Measurements from ENCODE around the gene HLA-B. TPM values are rescaled to one million over a fixed set of nuclear protein-coding genes. Genes with fewer than 3 reads are reported as not detected.

Gene HLA-B
- total and polyA plus RNA-seq, 5 donors from 2014 or later = 4,778 to 8,618 (median 7,917) TPM

DNA sequence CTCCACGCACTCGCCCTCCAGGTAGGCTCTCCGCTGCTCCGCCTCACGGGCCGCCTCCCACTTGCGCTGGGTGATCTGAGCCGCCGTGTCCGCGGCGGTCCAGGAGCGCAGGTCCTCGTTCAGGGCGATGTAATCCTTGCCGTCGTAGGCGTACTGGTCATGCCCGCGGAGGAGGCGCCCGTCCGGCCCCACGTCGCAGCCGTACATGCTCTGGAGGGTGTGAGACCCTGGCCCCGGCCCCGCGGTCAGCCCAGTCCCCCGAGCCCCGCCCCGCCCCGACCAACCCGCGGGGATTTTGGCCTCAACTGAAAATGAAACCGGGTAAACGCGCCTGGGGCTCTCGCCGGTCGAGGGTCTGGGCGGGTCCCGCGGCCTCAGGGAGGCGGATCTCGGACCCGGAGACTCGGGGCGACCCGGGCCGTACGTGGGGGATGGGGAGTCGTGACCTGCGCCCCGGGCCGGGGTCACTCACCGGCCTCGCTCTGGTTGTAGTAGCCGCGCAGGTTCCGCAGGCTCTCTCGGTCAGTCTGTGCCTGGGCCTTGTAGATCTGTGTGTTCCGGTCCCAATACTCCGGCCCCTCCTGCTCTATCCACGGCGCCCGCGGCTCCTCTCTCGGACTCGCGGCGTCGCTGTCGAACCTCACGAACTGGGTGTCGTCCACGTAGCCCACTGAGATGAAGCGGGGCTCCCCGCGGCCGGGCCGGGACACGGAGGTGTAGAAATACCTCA, 598 bp downstream of the HLA-B start:
- peak overlapping the region; percentile 99 to 100 (median 100) for H3K27ac Mint-ChIP-seq
- peak overlapping the region; percentile 98 for H3K27ac ChIP-seq (ENCODE audit: insufficient read depth, low read length, poor library complexity, severe bottlenecking)
- H3K36me3 ChIP-seq (ENCODE audit: control insufficient read depth, insufficient read depth, low read length) = peaks cover 28% of the 10 kb centered on the region
- no peaks in the 10 kb centered on the region for H3K9me3 ChIP-seq (ENCODE audit: control insufficient read depth in 2 of 2, low read length in 2 of 2)
- H3K4me1 ChIP-seq (ENCODE audit: control insufficient read depth, insufficient read depth, low read length, poor library complexity, severe bottlenecking) = peaks cover 54% of the 10 kb centered on the region
- peak overlapping the region; percentile 96 to 100 (median 100) for H3K4me3 Mint-ChIP-seq
- H3K27me3 ChIP-seq (ENCODE audit: control insufficient read depth, insufficient read depth, low read length) = no peaks in the 10 kb centered on the region
- peaks cover 36% of the 10 kb centered on the region for H3K36me3 Mint-ChIP-seq
- peak overlapping the region; percentile 98 for H3K4me3 ChIP-seq (ENCODE audit: low read depth, low read length)
- DNase-seq (peak; percentile 37 to 46 (median 44)), ATAC-seq (ENCODE audit: low read depth in 2 of 2) (peak in 1 of 2 donors; percentile 4)
- peaks cover 13 to 69% (median 60%) of the 10 kb centered on the region in 4 donors for H3K4me1 Mint-ChIP-seq
- H3K9me3 Mint-ChIP-seq = peaks cover 0 to 10% (median 0%) of the 10 kb centered on the region in 7 donors
- H3K27me3 Mint-ChIP-seq = peaks cover 7% of the 10 kb centered on the region

DNA sequence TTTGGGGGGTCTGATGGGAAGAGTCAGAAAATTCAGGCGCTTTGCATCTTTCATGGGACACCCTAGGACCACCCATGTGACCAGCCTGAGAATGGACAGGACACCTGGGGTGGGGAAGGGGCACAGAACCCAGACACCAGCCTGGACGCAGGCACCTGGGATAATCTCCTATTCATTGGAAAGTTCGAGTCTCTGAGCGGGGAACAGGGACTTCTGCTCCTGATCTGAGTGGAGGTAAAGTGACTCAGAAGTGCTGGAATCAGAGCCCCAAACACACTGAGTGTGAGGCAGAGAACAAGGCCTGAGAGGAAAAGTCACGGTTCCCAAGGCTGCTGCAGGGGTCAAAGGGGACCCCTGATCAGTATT, 1.4 kb downstream of the HLA-B start:
- Mint-ChIP-seq H3K36me3 (peaks cover 36% of the 10 kb centered on the region), H3K4me1 (peaks cover 16 to 77% (median 63%) of the 10 kb centered on the region in 4 donors), H3K27me3 (peaks cover 7% of the 10 kb centered on the region), H3K27ac (peak overlapping the region; percentile 88 to 100 (median 94)), H3K4me3 (peak overlapping the region; percentile 95 to 100 (median 98)), H3K9me3 (peaks cover 0 to 7% (median 0%) of the 10 kb centered on the region in 7 donors)
- Histone ChIP-seq H3K27me3 (ENCODE audit: control insufficient read depth, insufficient read depth, low read length) (no peaks in the 10 kb centered on the region), H3K4me3 (ENCODE audit: low read depth, low read length) (peak overlapping the region; percentile 98), H3K36me3 (ENCODE audit: control insufficient read depth, insufficient read depth, low read length) (peaks cover 28% of the 10 kb centered on the region), H3K9me3 (ENCODE audit: control insufficient read depth in 2 of 2, low read length in 2 of 2) (no peaks in the 10 kb centered on the region), H3K27ac (ENCODE audit: insufficient read depth, low read length, poor library complexity, severe bottlenecking) (peak overlapping the region; percentile 98), H3K4me1 (ENCODE audit: control insufficient read depth, insufficient read depth, low read length, poor library complexity, severe bottlenecking) (peaks cover 54% of the 10 kb centered on the region)
- ATAC-seq (ENCODE audit: low read depth in 2 of 2) (no peak), DNase-seq (no peak)

DNA sequence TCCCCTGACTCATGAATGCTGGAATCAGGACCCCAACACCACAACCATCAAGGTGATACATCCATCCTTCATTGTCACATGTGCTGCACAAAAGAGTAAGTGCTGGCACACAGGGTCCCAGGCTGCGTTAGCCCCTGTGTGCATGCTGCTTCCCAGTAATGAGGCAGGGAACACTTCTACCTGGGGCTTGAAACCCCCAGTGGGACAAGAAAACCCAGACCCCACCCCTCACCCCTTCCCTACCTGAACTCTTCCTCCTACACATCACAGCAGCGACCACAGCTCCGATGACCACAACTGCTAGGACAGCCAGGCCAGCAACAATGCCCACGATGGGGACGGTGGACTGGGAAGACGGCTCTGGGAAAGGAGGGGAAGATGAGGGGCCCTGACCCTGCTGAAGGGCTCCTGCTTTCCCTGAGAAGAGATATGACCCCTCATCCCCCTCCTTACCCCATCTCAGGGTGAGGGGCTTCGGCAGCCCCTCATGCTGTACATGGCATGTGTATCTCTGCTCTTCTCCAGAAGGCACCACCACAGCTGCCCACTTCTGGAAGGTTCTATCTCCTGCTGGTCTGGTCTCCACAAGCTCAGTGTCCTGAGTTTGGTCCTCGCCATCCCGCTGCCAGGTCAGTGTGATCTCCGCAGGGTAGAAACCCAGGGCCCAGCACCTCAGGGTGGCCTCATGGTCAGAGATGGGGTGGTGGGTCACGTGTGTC, 2.0 kb downstream of the HLA-B start:
- Histone ChIP-seq H3K27ac (ENCODE audit: insufficient read depth, low read length, poor library complexity, severe bottlenecking) (peak overlapping the region; percentile 98), H3K36me3 (ENCODE audit: control insufficient read depth, insufficient read depth, low read length) (peaks cover 28% of the 10 kb centered on the region), H3K4me3 (ENCODE audit: low read depth, low read length) (peak overlapping the region; percentile 98), H3K9me3 (ENCODE audit: control insufficient read depth in 2 of 2, low read length in 2 of 2) (no peaks in the 10 kb centered on the region), H3K4me1 (ENCODE audit: control insufficient read depth, insufficient read depth, low read length, poor library complexity, severe bottlenecking) (peaks cover 54% of the 10 kb centered on the region), H3K27me3 (ENCODE audit: control insufficient read depth, insufficient read depth, low read length) (no peaks in the 10 kb centered on the region)
- Mint-ChIP-seq H3K27me3 (peaks cover 7% of the 10 kb centered on the region), H3K36me3 (peaks cover 36% of the 10 kb centered on the region), H3K27ac (peak overlapping the region; percentile 88 to 100 (median 94)), H3K4me3 (peak overlapping the region; percentile 95 to 100 (median 98)), H3K4me1 (peaks cover 10 to 77% (median 62%) of the 10 kb centered on the region in 4 donors), H3K9me3 (peaks cover 0 to 5% (median 0%) of the 10 kb centered on the region in 7 donors)
- ATAC-seq (ENCODE audit: low read depth in 2 of 2) = no peak
- peak in 1 of 3 donors; percentile 10 for DNase-seq

DNA sequence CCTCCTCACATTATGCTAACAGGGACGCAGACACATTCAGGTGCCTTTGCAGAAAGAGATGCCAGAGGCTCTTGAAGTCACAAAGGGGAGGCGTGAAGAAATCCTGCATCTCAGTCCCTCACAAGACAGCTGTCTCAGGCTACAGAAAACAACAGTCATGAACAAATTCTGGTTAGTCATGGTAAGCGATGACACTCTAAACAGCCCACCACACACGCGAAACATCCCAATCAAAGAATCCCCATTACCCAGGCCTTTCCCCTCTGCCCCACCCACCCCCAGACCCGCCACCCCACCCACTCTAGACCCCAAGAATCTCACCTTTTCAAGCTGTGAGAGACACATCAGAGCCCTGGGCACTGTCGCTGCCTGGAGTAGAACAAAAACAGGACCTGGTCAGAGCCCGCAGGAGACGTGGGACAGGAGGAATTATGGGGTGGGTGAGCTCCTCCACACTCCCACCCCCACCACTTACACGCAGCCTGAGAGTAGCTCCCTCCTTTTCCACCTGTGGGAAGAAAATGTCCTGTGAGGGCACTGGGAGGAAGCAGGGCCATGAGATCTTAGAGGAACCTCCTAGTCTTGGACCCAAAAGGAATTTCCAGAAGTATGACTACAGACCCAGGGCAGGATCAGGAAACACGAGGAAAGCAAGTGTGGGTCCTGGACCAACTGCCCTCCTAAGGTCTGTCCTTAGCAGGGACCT, 2.7 kb downstream of the HLA-B start:
- H3K36me3 Mint-ChIP-seq = peaks cover 36% of the 10 kb centered on the region
- peaks cover 0 to 5% (median 0%) of the 10 kb centered on the region in 7 donors for H3K9me3 Mint-ChIP-seq
- Histone ChIP-seq H3K4me1 (ENCODE audit: control insufficient read depth, insufficient read depth, low read length, poor library complexity, severe bottlenecking) (peaks cover 53% of the 10 kb centered on the region), H3K27me3 (ENCODE audit: control insufficient read depth, insufficient read depth, low read length) (no peaks in the 10 kb centered on the region), H3K36me3 (ENCODE audit: control insufficient read depth, insufficient read depth, low read length) (peaks cover 28% of the 10 kb centered on the region), H3K4me3 (ENCODE audit: low read depth, low read length) (peak overlapping the region; percentile 98), H3K27ac (ENCODE audit: insufficient read depth, low read length, poor library complexity, severe bottlenecking) (peak overlapping the region; percentile 98), H3K9me3 (ENCODE audit: control insufficient read depth in 2 of 2, low read length in 2 of 2) (no peaks in the 10 kb centered on the region)
- H3K4me1 Mint-ChIP-seq = peaks cover 16 to 74% (median 60%) of the 10 kb centered on the region in 4 donors
- DNase-seq (peak in 2 of 3 donors; percentile 24 to 33), ATAC-seq (ENCODE audit: low read depth in 2 of 2) (no peak)
- H3K27me3 Mint-ChIP-seq = peaks cover 7% of the 10 kb centered on the region
- peak overlapping the region; percentile 94 to 100 (median 97) for H3K27ac Mint-ChIP-seq
- H3K4me3 Mint-ChIP-seq = peak overlapping the region; percentile 95 to 100 (median 98)

DNA sequence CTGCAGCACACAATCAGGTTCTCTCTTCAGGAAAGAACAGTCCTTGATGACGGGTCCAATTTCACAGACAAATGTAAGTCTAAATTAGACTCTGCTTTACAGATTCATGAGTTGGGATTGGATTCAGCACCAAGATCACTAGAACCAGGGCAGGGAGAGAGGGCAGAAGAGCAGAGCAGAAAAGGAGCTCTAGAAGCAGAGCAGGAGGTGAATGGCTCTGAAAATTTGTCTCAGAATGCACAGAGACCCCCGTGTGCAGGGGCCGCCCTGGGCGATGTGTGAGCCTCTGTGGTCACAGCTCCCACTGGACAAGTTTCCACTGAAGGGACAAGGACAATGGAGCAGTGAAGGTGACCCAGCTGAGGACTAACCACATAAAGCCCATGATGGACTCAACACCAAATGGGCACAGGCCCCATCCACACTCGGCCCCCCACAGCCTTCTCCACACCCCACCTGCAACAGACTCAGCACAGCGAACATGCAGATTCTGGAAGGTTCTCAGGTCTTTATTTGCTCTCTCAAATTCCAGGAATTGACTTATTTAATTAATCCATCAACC, 3.5 kb downstream of the HLA-B start:
- peak overlapping the region; percentile 98 for H3K27ac ChIP-seq (ENCODE audit: insufficient read depth, low read length, poor library complexity, severe bottlenecking)
- peaks cover 45% of the 10 kb centered on the region for H3K4me1 ChIP-seq (ENCODE audit: control insufficient read depth, insufficient read depth, low read length, poor library complexity, severe bottlenecking)
- peak overlapping the region; percentile 94 to 100 (median 97) for H3K27ac Mint-ChIP-seq
- ATAC-seq (ENCODE audit: low read depth in 2 of 2) (no peak), DNase-seq (no peak)
- no peaks in the 10 kb centered on the region for H3K27me3 ChIP-seq (ENCODE audit: control insufficient read depth, insufficient read depth, low read length)
- H3K4me1 Mint-ChIP-seq = peaks cover 13 to 71% (median 54%) of the 10 kb centered on the region in 4 donors
- H3K36me3 ChIP-seq (ENCODE audit: control insufficient read depth, insufficient read depth, low read length) = peaks cover 28% of the 10 kb centered on the region
- H3K9me3 ChIP-seq (ENCODE audit: control insufficient read depth in 2 of 2, low read length in 2 of 2) = no peaks in the 10 kb centered on the region
- peaks cover 0 to 5% (median 0%) of the 10 kb centered on the region in 7 donors for H3K9me3 Mint-ChIP-seq
- peak overlapping the region; percentile 95 to 100 (median 98) for H3K4me3 Mint-ChIP-seq
- H3K36me3 Mint-ChIP-seq = peaks cover 36% of the 10 kb centered on the region
- H3K4me3 ChIP-seq (ENCODE audit: low read depth, low read length) = peak overlapping the region; percentile 98
- peaks cover 7% of the 10 kb centered on the region for H3K27me3 Mint-ChIP-seq

DNA sequence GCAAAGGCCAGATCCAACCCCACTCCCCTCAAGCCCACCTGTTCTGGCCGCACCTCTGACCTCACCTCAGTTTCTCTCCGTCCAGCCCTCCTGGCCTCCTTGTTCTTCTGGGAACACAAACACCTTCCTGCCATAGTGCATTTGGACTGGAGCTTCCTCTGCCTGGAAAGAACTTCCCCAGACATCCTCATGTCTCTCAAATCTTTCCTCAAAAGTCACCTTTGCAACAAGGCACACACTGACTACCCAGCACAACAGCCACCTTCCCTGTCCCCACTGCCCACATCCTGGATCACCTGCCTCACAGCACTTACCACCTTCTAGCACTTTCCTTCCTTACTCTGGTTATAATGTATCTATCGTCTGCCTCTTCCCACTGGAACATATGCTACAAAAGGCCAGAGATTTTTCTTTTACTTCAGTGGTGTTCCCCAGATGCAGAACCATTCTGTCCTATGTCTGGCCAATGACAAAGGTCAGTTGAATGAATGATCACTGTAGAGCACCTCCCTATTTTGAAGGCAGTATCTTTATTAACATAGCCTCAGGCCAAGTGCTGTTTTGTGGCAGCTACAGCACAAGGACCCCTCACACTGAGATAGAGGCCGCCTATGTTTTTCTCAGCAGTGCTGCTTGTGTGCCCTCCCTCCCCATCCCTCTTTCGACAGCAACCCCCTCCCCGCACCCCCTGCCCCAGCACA, 4.1 kb downstream of the HLA-B start:
- H3K27ac Mint-ChIP-seq = peak overlapping the region; percentile 94 to 100 (median 96)
- Histone ChIP-seq H3K4me3 (ENCODE audit: low read depth, low read length) (peak overlapping the region; percentile 98), H3K27ac (ENCODE audit: insufficient read depth, low read length, poor library complexity, severe bottlenecking) (peak overlapping the region; percentile 98), H3K9me3 (ENCODE audit: control insufficient read depth in 2 of 2, low read length in 2 of 2) (no peaks in the 10 kb centered on the region), H3K4me1 (ENCODE audit: control insufficient read depth, insufficient read depth, low read length, poor library complexity, severe bottlenecking) (peaks cover 39% of the 10 kb centered on the region), H3K36me3 (ENCODE audit: control insufficient read depth, insufficient read depth, low read length) (peaks cover 28% of the 10 kb centered on the region), H3K27me3 (ENCODE audit: control insufficient read depth, insufficient read depth, low read length) (no peaks in the 10 kb centered on the region)
- H3K9me3 Mint-ChIP-seq = peaks cover 0 to 5% (median 0%) of the 10 kb centered on the region in 7 donors
- peaks cover 36% of the 10 kb centered on the region for H3K36me3 Mint-ChIP-seq
- H3K4me3 Mint-ChIP-seq = peak overlapping the region; percentile 95 to 100 (median 98)
- H3K4me1 Mint-ChIP-seq = peaks cover 9 to 71% (median 48%) of the 10 kb centered on the region in 4 donors
- ATAC-seq (ENCODE audit: low read depth in 2 of 2) (no peak), DNase-seq (peak; percentile 29 to 53 (median 39))
- H3K27me3 Mint-ChIP-seq = peaks cover 7% of the 10 kb centered on the region
